Gastroesophageal sphincter (tissue), 4 donors: Measurements from ENCODE around the gene ANO10. TPM values are rescaled to one million over a fixed set of nuclear protein-coding genes. Genes with fewer than 3 reads are reported as not detected.

Source experiments
- ATAC-seq: fragments of 150-250 bp; one replicate; pipeline ENCODE4 v1.9.1; 2016; ENCODE audit warnings: mild to moderate bottlenecking, moderate library complexity
- H3K27ac ChIP-seq, 4 donors: fragments of 200-600 bp; sonication (generic) in 3 of 4; 1 replicate in 3 of 4; 2 replicates in 1 of 4; pipeline ENCODE4 v1.5.1; 2016 to 2019
- H3K27me3 ChIP-seq: fragments of 200-600 bp; sonication (generic); one replicate; pipeline ENCODE4 v1.5.1; 2019
- H3K36me3 ChIP-seq, 2 donors: fragments of 200-600 bp; sonication (generic); one replicate each; pipeline ENCODE4 v1.5.1; 2019; ENCODE audit warnings: control low read depth in 1 of 2
- H3K4me1 ChIP-seq, 3 donors: fragments of 200-600 bp; sonication (generic); 1 replicate in 2 of 3; 2 replicates in 1 of 3; pipeline ENCODE4 v1.5.1; 2016 to 2019; ENCODE audit warnings: control low read depth in 2 of 3
- H3K4me3 ChIP-seq, 2 donors: fragments of 200-600 bp; sonication (generic); one replicate each; pipeline ENCODE4 v1.5.1; 2019; ENCODE audit warnings: mild to moderate bottlenecking in 1 of 2, moderate library complexity in 1 of 2
- H3K9me3 ChIP-seq, 3 donors: fragments of 200-600 bp; sonication (generic); one replicate each; pipeline ENCODE4 v1.5.1; 2017 to 2019; ENCODE audit warnings: control low read depth in 2 of 3
- EP300 ChIP-seq: sonication (generic); formaldehyde crosslinking; IDR thresholded peaks from one replicate; pipeline ENCODE4 v1.6.1; 2017; ENCODE audit warnings: antibody characterized with exemption, mild to moderate bottlenecking
- POLR2A ChIP-seq, 2 donors: fragments of 450-650 bp; IDR thresholded peaks; one replicate each; pipeline ENCODE4 v1.6.1; 2017; ENCODE audit warnings: antibody characterized with exemption in 2 of 2, mild to moderate bottlenecking in 2 of 2, moderate library complexity in 1 of 2
- POLR2AphosphoS5 ChIP-seq: sonication (generic); formaldehyde crosslinking; IDR thresholded peaks from one replicate; pipeline ENCODE4 v1.6.1; 2017; ENCODE audit warnings: antibody characterized with exemption
- WGBS, 2 donors: methylation state at CpG; one replicate each; pipeline ENCODE4 v1.1.5; 2018; ENCODE audit warnings: low coverage in 1 of 2; 5-methylcytosine and 5-hydroxymethylcytosine counted together
- total RNA-seq, 4 donors: library from RNA; depleted of rRNA; stranded (reverse); fragments of >200 nt; gene quantifications; one replicate each; pipeline ENCODE4 v1.1.0, GENCODE V29; 2016
- TF ChIP-seq, protein P1 (sequence below), 4 experiments: fragments of 200-600 bp in 2 of 4; fragments of 450-650 bp in 2 of 4; sonication (generic) in 1 of 4; IDR thresholded peaks; one replicate each; pipeline ENCODE4 v1.5.1; 2017 to 2019; ENCODE audit warnings: antibody characterized with exemption in 4 of 4, mild to moderate bottlenecking in 2 of 4, moderate library complexity in 2 of 4

Gene ANO10
- total RNA-seq, 4 donors from 2014 or later = 22.9 to 33.5 (median 30.2) TPM

DNA sequence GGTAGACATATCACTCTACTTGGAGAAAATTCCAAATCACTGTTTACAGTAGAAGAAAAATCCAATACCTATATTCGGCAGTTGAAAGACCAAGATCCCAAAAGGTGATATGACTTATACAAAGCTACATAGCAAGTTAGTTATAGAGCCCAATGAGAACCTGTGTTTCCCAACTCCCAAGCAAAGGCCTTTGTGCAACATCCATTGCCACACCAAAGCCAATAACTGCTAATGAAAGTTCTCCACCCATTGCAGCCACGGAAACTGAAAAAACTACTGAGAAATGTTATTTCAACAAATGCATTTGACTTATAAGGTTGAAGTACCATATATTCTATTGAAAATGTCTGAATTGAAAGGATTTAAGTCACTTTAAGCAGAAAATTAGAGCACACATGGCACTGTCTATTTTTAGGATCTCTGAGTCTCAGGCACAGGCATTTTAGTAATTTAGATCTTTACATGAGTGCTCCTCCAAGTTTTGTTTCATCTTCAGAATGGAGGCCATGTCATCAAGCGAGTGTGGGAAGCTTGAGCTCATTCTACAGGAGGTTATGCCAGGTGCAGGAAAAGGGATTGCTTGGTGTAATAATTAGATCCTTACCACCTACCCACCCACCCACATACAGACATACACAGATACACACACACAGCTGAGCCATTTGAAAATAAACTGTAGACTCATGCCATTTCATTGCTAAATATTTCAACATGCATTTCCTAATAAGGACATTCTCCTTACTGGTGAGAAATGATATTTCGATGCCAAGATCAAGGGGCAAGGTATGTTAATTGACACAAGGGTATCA lies 19.7 kb upstream of the ANO10 start:
- no peak overlapping the region for H3K4me3 ChIP-seq
- TF ChIP-seq, protein P1, sequence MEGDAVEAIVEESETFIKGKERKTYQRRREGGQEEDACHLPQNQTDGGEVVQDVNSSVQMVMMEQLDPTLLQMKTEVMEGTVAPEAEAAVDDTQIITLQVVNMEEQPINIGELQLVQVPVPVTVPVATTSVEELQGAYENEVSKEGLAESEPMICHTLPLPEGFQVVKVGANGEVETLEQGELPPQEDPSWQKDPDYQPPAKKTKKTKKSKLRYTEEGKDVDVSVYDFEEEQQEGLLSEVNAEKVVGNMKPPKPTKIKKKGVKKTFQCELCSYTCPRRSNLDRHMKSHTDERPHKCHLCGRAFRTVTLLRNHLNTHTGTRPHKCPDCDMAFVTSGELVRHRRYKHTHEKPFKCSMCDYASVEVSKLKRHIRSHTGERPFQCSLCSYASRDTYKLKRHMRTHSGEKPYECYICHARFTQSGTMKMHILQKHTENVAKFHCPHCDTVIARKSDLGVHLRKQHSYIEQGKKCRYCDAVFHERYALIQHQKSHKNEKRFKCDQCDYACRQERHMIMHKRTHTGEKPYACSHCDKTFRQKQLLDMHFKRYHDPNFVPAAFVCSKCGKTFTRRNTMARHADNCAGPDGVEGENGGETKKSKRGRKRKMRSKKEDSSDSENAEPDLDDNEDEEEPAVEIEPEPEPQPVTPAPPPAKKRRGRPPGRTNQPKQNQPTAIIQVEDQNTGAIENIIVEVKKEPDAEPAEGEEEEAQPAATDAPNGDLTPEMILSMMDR (IDR thresholded peaks at IDR 0.05) = no peak
- TF ChIP-seq POLR2AphosphoS5 (no peak), POLR2A (IDR thresholded peaks at IDR 0.05) (no peak), EP300 (no peak)
- no peak overlapping the region for H3K27ac ChIP-seq
- ATAC-seq = no peak
- 63 to 82% methylated on average over 4 of the region's 4 CpGs for WGBS, 2 donors
- H3K4me1 ChIP-seq = peaks cover 0 to 5% (median 0%) of the 10 kb centered on the region in 3 donors
- no peaks in the 10 kb centered on the region for H3K9me3 ChIP-seq
- no peaks in the 10 kb centered on the region for H3K27me3 ChIP-seq
- no peaks in the 10 kb centered on the region for H3K36me3 ChIP-seq

DNA sequence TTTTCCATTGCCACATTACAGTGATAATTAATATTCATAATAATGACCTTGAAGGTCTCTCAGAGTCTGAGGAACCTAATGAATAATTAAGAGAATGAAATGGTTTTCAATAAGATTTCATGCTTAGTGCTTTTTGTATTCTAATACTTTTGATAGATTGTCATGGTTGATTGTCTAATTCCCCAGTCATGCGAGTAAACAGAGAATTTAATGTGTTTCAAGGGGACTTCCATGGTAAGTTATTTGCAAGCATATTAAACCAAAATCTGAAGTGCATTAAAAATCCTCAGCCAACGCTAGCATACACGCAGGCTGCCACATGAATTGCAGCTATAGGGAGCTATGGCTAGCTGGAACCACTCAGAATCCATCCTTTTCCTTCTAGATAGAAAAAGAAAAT lies 18.9 kb upstream of the ANO10 start:
- Histone ChIP-seq H3K36me3 (no peaks in the 10 kb centered on the region), H3K27me3 (no peaks in the 10 kb centered on the region), H3K27ac (no peak overlapping the region), H3K9me3 (no peaks in the 10 kb centered on the region), H3K4me3 (no peak overlapping the region), H3K4me1 (peaks cover 0 to 5% (median 0%) of the 10 kb centered on the region in 3 donors)
- no peak for ATAC-seq
- no peak for TF ChIP-seq EP300
- WGBS, 2 donors = 83 to 96% methylated on average over 3 of the region's 3 CpGs

DNA sequence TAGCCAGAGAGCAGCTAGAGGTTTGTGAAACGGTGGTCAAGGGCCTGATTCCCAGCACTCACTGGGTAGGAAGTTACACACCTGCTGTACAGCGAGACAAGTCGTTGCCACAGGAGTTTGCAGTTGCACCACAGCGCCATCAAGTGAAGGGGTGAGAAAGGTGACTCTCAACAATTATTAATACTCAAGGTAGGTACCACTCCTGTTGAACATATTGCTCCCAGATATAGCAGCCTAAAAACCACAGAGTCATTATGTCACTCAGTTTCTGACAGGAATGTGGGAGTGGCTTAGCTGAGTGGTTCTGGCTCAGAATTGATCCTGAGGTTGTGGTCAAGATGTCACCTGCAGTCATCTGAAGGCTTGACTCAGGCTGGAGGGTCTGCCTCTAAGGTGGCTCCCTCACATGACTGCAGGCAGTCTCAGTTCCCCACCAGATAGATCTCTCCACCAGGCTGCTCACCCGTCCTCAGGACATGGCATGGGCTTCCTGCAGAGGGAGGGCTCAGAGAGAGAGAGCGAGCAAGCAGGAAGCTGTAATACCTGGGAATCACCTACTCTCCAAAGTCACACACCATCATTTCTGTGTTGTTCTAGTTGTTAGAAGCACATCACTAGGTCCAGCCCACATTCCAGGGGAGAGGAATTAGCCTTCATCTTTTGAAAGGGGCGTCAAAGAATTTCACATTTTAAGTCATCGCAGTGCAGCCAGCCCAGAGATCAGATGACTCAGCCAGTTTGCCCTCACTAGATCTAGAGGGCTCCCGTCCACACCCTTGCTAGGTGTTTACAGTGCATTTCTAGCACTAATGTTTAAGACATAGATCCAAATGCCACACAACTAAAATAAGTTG lies 17.0 kb upstream of the ANO10 start:
- Histone ChIP-seq H3K27ac (no peak overlapping the region), H3K36me3 (no peaks in the 10 kb centered on the region), H3K4me1 (peaks cover 0 to 5% (median 0%) of the 10 kb centered on the region in 3 donors), H3K4me3 (no peak overlapping the region), H3K9me3 (no peaks in the 10 kb centered on the region), H3K27me3 (no peaks in the 10 kb centered on the region)
- TF ChIP-seq POLR2AphosphoS5 (no peak), EP300 (no peak), POLR2A (IDR thresholded peaks at IDR 0.05) (no peak)
- TF ChIP-seq, protein P1 (IDR thresholded peaks at IDR 0.05) = no peak
- no peak for ATAC-seq
- WGBS, 2 donors = 62 to 66% methylated on average over 6 to 7 of the region's 9 CpGs

DNA sequence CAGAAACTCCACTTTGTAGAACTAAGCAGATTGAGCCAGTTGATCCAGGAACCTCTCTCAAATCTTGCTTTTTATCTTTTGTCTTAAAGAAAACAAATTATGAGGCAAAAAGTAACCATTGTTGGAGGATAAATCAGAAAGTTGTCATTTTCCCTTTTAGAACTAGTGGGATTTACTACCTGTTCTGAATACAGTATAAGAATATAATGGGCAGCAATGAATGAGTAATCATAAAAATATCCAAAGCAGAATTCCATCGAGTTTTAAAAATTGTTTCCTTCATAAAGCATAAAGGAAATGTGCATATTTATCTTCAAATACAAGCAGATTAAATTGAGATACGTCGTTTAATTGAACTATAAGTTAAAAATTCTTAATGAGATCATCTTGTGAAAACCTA lies 15.9 kb upstream of the ANO10 start:
- H3K9me3 ChIP-seq = no peaks in the 10 kb centered on the region
- H3K4me1 ChIP-seq = peaks cover 0 to 5% (median 0%) of the 10 kb centered on the region in 3 donors
- H3K36me3 ChIP-seq = no peaks in the 10 kb centered on the region
- no peaks in the 10 kb centered on the region for H3K27me3 ChIP-seq
- TF ChIP-seq EP300 (no peak), POLR2AphosphoS5 (no peak), POLR2A (IDR thresholded peaks at IDR 0.05) (no peak)
- TF ChIP-seq, protein P1 (IDR thresholded peaks at IDR 0.05) = no peak
- WGBS, 2 donors = 70 to 80% methylated on average over 3 of the region's 3 CpGs
- no peak for ATAC-seq
- H3K27ac ChIP-seq = no peak overlapping the region
- no peak overlapping the region for H3K4me3 ChIP-seq

DNA sequence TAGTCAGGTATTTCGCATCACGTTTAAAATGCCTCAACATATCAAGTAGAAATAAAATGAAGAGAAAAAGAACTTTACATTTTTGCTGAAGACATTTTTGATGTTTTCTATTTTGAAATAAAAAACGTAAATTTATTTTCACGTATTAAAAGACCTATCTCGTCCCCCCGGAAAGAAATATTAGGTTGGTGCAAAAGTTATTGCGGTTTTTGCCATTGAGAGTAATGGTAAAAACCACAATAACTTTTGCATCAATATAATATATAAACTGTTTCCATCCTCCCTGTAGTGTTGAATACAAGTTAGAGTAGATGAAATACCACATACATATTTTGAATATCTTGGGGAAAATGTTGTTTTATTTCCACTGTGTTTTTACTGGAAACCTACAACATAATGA lies 11.2 kb upstream of the ANO10 start:
- no peaks in the 10 kb centered on the region for H3K27me3 ChIP-seq
- no peak overlapping the region for H3K4me3 ChIP-seq
- no peak for ATAC-seq
- H3K36me3 ChIP-seq = no peaks in the 10 kb centered on the region
- H3K4me1 ChIP-seq = no peaks in the 10 kb centered on the region
- no peak overlapping the region for H3K27ac ChIP-seq
- WGBS, 2 donors = 86 to 89% methylated on average over 7 of the region's 7 CpGs
- no peak for TF ChIP-seq EP300
- TF ChIP-seq POLR2A (IDR thresholded peaks at IDR 0.05) = no peak
- TF ChIP-seq, protein P1 (IDR thresholded peaks at IDR 0.05) = no peak
- no peak for TF ChIP-seq POLR2AphosphoS5
- no peaks in the 10 kb centered on the region for H3K9me3 ChIP-seq
